NCI-H128 (cell line): ENCODE data around the gene VAX1.
"Not testable (repeated sequence)": the region's sequence is repeated elsewhere in the genome, so short reads cannot be mapped to it uniquely, and the experiment has no call there.

Experiments
- DNase-seq: peaks from one replicate; lab custom pipeline; 2025; ENCODE audit not compliant: unreplicated experiment; lab: John Stamatoyannopoulos, UW

The VAX1 gene

DNA sequence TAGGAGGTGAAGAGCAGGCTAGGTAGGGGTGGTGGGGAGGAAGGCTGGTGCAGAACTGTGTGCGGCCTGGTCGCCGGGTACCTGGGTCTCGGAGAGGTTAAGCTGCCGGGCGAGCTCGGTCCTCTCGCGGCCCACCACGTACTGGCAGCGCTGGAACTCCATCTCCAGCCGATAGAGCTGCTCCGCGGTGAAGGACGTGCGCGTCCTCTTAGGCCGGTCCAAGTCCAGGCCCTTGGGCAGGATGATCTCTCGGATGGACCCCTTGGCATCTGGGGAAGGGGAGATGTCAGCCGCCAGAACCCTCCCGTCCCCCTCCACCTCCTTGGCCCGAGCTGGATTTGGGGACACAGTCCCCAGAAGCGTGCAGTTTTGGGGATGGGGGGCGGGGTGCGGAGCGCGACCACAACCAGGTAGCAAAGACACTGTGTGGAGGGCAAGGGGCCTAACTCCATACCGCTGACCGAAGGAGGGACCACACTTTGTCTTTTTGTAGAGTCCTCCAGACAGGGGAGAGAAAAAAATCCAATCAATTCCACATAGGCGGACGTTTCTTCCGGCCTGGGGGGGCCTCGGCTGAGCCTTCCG is 1.6 kb downstream of the VAX1 start:
- DNase-seq = no peak

DNA sequence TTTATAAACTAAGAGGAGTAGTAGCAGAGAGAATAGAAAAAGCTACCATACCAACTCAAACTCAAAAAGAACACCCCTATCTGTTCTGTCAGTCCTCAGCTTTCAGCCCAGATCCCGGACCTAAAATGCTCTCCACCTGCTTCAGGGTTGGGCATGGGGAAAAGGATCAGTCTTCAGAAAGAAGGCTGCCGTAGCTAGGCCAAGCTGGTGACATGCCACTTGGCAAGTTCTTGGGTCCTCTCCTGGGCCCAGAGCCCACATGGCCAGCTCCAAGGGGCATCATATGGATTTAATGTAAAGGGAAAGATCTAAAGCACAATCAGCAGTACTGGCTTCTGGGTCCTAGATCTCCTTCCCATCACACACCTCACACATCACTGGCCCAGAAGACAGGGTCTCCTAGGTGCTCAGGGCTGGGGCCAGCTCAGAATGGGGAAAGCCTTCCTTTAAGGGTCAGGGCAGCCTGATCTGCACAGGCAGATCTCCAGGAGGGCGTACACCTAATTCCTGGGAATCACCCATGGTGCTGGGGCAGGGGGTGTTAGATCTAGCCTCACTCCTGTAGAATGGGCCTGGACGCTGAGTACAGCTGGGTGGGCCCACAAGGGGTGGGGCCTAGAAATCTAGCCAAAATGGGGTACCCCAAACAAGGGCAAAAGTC is 2.5 kb downstream of the VAX1 start:
- no peak for DNase-seq

DNA sequence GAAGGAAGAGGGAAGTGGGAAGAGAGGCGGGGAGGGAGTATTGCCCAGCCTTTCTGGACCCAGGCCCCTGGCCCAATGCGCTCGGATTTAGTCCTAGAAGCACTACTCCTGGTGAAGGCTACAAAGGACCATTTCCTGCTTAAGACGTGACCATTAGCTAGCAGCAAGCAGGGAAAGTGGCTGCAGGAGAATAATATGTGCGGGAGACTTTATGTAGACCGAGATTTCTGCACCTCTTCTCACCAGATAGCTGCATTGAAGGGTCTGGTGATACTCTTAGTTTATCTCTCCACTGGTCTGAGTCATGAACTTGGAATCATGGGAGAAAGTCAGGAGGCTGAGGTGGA is 3.1 kb downstream of the VAX1 start:
- DNase-seq = no peak

DNA sequence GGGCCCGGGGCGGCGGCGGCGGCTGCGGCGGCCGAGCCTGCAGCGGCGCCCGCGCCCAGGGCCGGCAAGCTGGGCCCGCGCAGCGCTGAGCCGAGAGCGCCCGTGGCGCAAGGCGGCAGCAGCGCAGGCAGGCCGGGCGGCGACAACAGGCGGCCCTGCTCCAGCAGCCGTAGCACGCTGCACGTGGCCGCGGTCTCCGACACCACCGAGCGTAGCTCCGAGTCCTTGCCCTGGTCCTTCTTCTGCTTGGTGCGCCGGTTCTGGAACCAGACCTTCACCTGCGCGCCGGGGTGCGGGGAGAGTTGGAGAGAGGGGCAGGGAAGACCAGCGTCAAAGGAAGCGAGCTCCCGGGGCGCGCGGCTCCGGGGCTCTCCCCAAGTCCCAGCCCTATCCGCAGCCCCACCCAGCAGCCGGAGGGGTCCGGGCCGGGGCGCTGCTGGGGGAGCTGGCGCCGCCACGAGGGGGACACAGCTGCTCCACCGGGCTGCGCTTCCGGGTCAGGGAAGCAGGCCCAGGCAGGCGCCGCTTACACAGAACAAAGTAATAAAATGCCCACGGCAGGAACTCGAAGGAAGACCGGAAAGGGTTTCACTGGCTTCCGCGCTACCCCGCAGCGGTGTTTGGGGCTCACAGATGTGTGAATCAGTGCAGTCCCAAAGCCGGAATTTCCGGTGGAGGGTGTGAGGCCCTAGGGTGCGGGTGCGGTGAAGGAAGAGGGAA is 3.6 kb downstream of the VAX1 start:
- DNase-seq = no peak

DNA sequence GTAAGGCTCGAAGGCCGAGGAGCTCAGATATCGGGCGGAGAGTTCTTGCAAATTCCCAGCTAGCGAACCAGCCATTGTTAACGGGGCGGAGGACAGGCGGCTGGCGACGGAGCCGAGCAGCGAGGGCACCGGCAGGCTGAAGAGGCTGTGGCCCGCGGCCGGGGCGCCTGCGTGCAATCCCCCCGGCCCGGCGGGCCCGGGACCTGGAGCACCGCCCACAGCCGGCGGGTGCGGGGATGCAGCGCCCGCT is 4.1 kb downstream of the VAX1 start:
- no peak for DNase-seq

DNA sequence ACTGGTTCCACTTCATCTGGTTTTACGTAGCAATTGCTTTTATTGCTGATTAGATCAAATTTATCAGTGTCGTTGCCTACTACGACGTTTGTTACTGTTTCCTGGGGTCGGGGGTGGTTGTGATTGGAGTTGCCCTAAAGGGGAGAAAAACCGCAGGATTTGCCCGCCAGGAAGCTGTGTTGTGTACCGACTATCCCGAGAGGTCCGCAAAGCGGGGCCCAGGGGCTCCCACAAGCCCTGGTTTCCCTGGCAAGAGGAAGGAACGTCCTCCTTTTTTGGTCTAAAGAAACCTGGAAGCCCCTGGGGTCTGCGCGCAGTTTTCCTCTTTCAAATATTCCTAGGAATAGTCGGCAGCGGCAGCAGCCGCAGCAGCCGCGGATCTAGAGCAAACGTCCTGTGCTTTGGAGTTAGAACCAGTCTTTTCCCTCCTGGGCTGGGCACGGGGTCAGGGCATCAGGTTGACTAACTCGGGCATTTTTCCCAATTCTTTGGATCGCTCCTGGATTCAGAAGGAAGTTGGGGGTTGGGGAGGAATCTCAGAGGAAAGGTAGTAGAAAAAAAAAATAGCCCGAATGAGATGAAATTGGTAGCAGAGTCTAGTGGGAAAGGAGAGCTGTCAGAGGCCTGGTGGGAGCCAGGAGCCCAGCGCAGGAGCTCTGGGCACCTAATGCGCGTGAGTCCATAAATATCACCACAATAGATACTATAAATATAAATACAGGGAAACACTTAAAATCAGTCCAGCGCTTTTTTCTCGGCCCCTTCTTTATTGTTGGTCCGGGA is 4.6 kb downstream of the VAX1 start:
- no peak for DNase-seq

DNA sequence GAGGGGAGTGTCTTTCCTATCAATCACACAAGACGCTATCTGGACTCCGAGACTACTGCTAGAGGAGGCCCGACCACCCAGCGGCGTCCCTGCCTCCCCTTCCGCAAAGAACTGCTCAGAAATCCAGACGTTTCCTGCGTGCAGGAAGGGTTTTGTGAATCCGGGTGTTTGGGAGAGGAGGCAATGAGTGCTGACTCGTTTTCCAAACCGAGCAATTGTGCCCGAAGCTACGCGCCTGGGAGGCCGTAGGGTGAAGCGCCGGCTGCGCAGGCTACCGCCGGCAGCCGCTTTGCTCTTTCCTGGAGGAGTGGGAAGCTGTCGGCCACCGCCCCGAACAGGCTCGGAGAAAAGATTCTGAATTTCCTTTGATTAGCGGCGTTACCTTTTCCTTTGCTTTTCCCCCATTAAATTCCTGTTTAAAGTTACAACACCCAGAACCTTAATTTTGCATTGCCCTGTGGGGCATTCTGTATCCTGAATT is 5.3 kb downstream of the VAX1 start:
- DNase-seq = no peak

DNA sequence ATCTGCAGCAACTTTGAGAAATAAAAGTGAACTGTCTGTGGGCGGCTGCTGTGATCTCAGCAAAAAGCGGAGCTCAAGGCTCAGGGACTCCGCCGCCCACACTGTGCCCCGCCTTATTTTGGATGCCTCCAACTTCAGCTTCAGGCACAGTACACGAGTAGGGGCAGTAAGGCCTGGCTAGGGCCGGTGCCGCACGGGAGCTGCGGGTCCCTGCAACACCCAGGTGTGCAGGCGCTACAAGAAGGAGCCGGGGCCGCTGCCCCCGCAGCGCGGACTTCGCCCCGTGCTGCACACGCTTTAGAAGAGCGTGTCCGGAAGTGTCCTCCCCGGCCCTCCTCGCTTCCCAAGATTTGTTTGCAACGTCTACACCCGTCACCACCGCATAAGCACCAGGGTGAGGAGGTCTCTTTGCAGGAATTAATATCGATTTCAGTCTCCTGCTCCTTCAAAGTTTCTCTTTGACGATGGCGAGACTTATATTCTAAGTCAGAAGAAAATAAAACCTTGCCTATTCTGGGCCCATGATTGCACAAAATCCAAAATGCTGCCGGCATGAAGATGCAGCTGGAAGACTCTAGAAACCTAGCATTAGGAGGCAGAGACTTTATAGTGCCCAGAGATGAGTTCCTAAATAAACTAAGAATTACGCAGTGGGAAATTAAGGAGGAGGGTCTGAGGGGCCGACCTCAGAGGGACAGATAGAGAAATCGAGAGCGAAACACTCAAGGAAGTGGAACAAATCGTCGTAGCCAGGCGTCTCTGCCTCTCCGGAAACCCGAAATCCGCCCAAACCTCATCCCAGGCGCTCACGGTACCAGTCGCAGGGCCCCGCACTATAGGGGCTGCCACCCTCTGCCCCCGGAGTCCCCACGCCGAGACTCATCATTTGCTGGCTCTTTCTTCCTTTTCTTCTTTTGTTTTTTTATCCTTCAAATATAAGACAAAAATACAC is 6.4 kb downstream of the VAX1 start:
- DNase-seq = no peak

DNA sequence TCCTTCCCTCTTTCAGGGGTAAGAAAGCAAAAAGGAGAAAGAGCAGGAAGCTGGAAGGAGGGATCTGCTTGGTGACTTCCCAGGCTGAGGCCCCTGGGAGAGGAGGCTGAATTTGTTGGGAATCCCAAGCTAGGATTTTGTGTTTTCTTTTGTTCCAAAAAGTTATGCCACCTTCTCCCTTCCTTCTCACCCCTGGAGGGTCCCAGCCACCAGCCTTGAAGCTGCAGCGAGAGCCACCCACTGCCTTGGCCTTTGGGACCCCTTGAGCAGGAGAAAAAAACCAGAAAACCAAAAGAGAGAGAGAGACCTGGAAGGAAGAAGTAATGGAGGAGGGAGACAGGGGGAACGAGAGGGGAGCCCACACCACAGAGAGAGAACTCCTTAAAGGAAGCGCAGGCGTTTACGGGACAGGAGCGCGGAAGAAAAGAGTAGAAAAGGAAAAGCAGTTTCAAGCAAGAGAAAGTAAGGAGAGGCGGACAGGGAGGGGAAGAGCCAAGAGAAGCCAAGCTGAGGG is 7.2 kb downstream of the VAX1 start:
- no peak for DNase-seq

DNA sequence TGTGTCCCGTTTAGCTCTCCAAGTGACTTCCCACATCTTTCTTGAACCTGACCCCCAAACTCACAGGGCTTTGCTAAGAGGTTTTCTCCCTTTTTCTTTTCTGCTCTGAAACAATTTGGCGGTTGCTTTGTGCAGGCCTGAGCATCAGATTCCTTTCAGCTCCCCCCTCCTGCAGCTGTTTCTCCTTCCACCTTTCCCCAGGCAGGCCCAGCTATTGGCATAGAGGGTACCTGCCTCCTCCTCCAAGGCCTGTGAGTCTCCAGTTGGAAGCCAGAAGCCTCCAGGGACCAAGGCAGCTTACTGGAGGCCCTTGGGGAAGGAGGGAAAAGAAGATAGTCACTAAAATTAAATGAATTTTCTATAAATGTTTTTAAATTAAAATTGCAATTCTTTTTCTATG is 7.7 kb downstream of the VAX1 start:
- no peak for DNase-seq

DNA sequence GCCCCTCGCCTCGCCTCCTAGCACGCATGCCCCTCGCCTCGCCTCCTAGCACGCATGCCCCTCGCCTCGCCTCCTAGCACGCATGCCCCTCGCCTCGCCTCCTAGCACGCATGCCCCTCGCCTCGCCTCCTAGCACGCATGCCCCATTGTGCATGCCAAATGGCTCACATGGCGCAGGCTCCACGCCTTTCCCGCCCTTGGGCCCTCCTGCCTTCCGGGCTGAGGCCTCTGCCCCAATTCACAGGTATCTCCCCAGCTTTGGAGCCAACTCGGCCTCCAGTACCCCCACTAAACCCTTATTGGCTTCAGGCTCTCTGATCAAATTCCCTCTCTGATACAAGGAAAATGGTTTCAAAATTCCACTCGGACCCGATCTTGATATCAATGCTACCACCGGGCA is 11.4 kb downstream of the VAX1 start:
- DNase-seq = not testable (repeated sequence)

DNA sequence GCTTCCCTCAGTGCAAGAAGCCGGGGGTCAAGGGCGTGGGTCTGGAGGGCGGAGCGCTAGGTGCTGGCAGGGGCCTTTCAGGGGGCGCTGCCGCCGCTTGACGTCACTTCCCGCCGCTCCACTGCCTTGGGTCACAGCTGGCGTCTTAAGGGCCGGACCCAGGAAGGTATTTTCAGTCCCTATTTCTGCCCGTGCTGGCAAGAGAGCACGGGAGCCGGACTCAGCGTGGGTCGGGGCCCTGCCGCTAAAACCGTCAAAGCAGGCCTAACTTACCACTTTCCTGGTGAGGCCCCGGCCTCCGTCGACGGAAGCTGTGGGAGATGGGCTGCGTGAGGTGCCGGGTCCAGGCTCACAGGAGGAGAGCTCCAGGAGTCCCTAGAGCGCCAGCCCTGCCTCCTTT is 12.0 kb downstream of the VAX1 start:
- DNase-seq = no peak

DNA sequence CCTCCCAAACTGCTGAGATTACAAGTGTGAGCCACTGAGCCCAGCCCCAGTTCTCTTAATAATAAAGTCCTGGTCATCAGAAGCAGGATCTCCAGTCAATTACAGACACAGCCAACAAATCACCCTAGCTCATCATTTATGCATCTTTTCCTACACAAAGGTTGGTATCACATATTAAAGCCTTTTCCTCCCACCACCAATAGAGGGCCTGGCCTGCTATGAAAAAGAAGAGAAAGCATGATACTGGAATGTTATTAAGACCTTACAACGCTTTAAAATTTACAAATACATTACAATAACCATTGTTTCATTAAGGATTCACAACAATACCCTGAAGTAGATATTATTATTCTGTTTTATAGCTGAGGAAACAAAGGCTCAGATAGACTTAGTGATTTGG is 25.9 kb downstream of the VAX1 start:
- no peak for DNase-seq

DNA sequence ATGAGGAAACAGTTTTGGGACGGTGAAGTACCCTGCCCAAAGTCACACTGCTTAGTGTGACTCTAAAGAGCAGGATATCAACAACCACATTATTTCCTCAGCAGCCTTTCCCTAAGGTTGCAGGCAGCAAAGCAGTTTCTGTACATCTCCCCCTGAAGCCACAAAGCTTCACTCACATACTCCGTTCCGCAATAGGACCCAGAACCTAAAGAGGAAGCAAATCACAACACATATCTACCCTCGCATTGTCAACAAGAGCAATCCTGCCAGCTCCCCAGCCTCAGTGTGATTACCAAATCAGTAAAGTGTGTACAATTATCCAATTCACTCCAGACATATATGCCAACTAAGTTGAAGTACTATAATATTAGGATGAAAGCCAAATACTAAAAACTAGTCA is 30.8 kb downstream of the VAX1 start:
- no peak for DNase-seq

DNA sequence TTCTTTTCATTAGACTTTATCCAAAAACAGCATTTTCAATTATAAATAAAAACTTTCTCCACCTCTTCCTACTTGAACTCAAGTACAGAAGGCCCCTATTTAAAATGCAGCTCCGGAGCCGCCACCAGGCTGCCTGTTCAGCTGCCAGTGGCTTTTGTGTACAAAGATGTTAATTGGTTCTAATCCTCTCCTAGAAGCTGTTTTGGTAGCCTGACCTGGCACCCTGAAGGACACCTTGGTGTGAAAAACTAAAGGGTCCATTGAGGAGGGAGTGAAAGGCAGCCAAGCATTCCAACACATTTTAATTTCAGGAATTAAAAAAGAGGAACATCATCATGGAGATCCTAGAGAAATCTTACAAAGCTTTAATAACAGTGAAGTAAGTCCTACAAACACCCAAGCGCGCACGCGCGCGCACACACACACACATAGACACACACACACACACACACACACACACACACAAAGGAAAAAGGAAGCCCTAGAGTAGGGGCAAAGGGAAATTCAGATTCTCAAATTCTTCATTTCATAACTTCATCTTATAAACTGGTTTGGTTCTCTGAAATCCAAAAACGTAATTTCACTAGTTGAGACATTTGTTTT is 41.4 kb downstream of the VAX1 start:
- no peak for DNase-seq

DNA sequence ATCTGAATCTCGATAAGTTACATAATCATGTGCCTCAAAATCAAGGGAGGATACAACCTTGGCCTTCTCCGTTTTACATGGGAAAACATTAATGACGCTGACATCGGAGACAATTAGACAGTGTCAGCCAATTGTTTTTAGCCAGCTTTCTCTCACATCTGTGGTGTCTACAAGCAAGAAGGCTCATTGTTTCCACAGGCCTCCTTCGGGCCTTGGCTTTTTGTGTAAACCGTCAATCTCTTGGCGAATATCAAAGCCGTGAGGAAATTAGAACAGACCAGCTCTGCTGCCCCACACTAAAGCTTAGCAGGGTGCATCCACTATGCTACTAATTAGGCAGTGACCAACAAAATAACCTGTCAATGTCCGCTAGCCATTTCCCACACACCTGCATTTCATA is 43.2 kb downstream of the VAX1 start:
- no peak for DNase-seq

DNA sequence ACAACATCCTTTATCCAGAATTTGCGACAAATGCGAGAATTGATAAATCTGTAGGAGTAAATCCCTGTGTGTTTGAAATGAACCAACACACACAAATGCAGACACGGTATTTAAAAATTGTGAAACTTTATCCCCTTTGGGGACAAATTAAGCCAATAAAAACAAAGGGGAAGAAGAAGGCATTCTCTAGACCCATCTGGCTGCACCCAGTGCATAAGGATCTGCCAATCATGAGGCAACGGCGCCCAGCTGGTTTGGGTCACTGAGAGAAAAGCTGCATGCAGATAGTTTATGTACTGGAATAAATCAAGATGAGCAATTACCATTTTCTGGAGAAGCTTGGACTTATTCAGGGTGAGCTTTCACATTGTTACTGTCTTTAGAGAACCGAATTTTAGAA is 45.7 kb downstream of the VAX1 start:
- no peak for DNase-seq

DNA sequence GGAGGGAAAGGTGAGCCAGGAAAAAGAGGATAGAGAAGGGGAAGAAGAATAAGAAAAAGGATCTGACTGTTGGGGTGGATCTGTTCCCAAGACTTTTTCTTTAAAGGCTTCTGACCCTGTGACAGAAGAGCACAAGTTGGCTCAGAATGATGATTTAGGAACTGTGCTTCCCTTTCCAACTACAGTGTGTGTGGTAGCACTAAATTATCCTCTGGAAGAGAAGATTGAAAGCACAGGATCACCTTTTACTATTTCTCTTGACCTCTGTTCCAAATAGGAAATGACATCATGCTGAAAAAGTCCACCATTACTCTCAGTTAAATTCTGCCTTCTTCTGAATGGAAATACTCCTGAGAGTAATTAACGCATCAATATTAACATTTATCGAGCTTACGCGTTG is 47.2 kb downstream of the VAX1 start:
- no peak for DNase-seq

DNA sequence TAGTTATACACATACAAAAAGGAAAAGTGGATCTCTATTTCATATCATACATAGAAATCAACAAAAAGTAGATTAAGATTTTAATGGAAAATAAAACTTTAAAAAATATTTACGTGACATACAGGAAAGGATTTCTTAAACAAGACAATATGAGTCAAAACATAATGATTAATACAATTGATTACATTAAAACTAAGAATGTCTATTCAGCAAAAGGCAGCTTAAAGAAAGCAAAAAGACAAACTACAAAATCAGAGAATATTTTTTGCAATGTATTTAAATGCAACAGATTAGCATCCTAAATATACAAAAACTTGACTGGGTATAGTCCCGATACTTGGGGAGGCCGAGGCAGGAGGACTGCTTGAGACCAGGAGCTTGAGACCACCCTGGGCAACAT is 50.5 kb downstream of the VAX1 start:
- no peak for DNase-seq

DNA sequence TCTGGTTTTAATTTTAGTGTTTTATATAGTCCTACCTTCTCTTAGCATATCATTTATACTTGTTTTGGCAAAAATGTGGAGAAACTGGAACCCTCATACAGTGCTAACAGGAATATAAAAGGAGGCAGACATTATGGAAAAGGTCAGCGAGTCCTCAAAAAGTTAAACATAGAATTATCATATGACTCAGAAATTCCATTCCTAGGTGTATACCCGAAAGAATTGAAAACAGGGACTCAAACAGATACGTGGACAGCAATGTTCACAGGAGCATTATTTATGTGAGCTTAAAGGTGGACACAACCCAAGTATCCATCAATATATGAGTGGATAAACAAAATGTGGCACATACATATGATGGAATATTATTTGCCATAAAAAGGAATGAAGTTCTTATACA is 51.5 kb downstream of the VAX1 start:
- DNase-seq = no peak
